K562 (cell line): ENCODE results near the gene CCT3. TPM values are rescaled to one million over a fixed set of nuclear protein-coding genes. Genes with fewer than 3 reads are reported as not detected.

Experiments used
- ARNT ChIP-seq, 2 experiments: fragments of 450-650 bp; IDR thresholded peaks; 2 replicates each; pipeline ENCODE4 v1.6.1; 2016; ENCODE audit warnings: mild to moderate bottlenecking in 1 of 2
- CAMTA2 ChIP-seq: fragments of 250-450 bp; sonication (Bioruptor Pico); conservative IDR thresholded peaks from 2 replicates; pipeline ENCODE4 v1.5.1; 2022
- CEBPB ChIP-seq: fragments of 450-650 bp; IDR thresholded peaks from 2 replicates; pipeline ENCODE4 v1.6.1; 2016; ENCODE audit warnings: missing genetic modification characterization, missing compliant biosample characterization
- CHD2 ChIP-seq: IDR thresholded peaks from 2 replicates; pipeline ENCODE4 v1.6.1; 2011; ENCODE audit warnings: low read depth, low read length
- CREBBP ChIP-seq: IDR thresholded peaks from one replicate; pipeline ENCODE4 v1.6.1; 2012; ENCODE audit warnings: low read depth, mild to moderate bottlenecking, control low read depth, inconsistent platforms, low read length
- EP400 ChIP-seq: fragments of 450-650 bp; IDR thresholded peaks from 2 replicates; pipeline ENCODE4 v1.6.1; 2017; ENCODE audit warnings: antibody characterized with exemption, mild to moderate bottlenecking, moderate library complexity
- FOXJ2 ChIP-seq: fragments of 200-800 bp; sonication (Bioruptor generic); IDR thresholded peaks from 2 replicates; pipeline ENCODE4 v1.6.1; 2016; ENCODE audit warnings: missing genetic modification characterization, missing compliant biosample characterization
- GATAD2A ChIP-seq: fragments of 450-650 bp; IDR thresholded peaks from 2 replicates; pipeline ENCODE4 v1.6.1; 2017
- GTF2F1 ChIP-seq: IDR thresholded peaks from 2 replicates; pipeline ENCODE4 v1.6.1; 2011; ENCODE audit warnings: low read depth, low read length, improper control_type of control experiment
- ILK ChIP-seq: fragments of 450-650 bp; IDR thresholded peaks from 2 replicates; pipeline ENCODE4 v1.6.1; 2016; ENCODE audit warnings: missing genetic modification characterization, low read depth, mild to moderate bottlenecking, missing compliant biosample characterization, moderate library complexity, borderline replicate concordance
- KDM1A ChIP-seq, 2 experiments: fragments of 450-650 bp; IDR thresholded peaks; 2 replicates each; pipeline ENCODE4 v1.6.1; 2016; ENCODE audit warnings: mild to moderate bottlenecking in 2 of 2
- MBD2 ChIP-seq: sonication (generic); IDR thresholded peaks from 2 replicates; pipeline ENCODE4 v1.6.1; 2016; ENCODE audit warnings: low read depth, borderline replicate concordance
- MTA3 ChIP-seq: fragments of 450-650 bp; formaldehyde crosslinking; IDR thresholded peaks from 2 replicates; pipeline ENCODE4 v1.6.1; 2017; ENCODE audit warnings: mild to moderate bottlenecking, borderline replicate concordance
- NFIC ChIP-seq: fragments of 450-650 bp; IDR thresholded peaks from 2 replicates; pipeline ENCODE4 v1.6.1; 2017; ENCODE audit warnings: mild to moderate bottlenecking, inconsistent platforms
- NFIX ChIP-seq: fragments of 250-450 bp; sonication (Bioruptor Pico); IDR thresholded peaks from 2 replicates; pipeline ENCODE4 v1.4.0; 2020; ENCODE audit warnings: low read depth, mild to moderate bottlenecking, moderate library complexity
- NR2C2 ChIP-seq, 2 experiments: fragments of 200-800 bp in 1 of 2; sonication (Bioruptor generic) in 1 of 2; sonication (generic) in 1 of 2; formaldehyde crosslinking in 1 of 2; IDR thresholded peaks; 2 replicates each; pipeline versions ENCODE4 v1.6.1 to v1.8.0; 2016 to 2022; ENCODE audit warnings: mild to moderate bottlenecking in 1 of 2, missing compliant biosample characterization in 1 of 2, missing genetic modification characterization in 1 of 2, missing genetic modification reagents in 1 of 2
- SUPT5H ChIP-seq: fragments of 450-650 bp; IDR thresholded peaks from 2 replicates; pipeline ENCODE4 v1.6.1; 2016
- TAL1 ChIP-seq: fragments of 450-650 bp; IDR thresholded peaks from 2 replicates; pipeline ENCODE4 v1.6.1; 2016; ENCODE audit warnings: mild to moderate bottlenecking
- ZNF584 ChIP-seq: fragments of 200-800 bp; sonication (Bioruptor generic); IDR thresholded peaks from 2 replicates; pipeline ENCODE4 v1.6.1; 2016; ENCODE audit warnings: low read depth, mild to moderate bottlenecking, missing genetic modification characterization, missing compliant biosample characterization
- polyA plus RNA-seq, 8 experiments: library from polyadenylated mRNA; depleted of rRNA in 4 of 8; stranded (reverse) in 5 of 8; unstranded in 3 of 8; fragments of >200 nt; fragmentation: Nextera tagmentation in 2 of 8; fragmentation: Illumina TruSeq in 1 of 8; extraction: Ambion mirVana in 2 of 8; extraction: Trizol in 1 of 8; gene quantifications; 2 replicates each; pipeline versions ENCODE4 v1.2.1 to v1.2.3, GENCODE V29; 2011 to 2014; ENCODE audit warnings: inconsistent platforms in 1 of 8, missing spikeins in 1 of 8
- total RNA-seq, 7 experiments: library from RNA; depleted of rRNA in 6 of 7; stranded (reverse); fragments of >200 nt in 6 of 7; fragmentation: Illumina TruSeq in 2 of 7; extraction: Trizol in 2 of 7; gene quantifications; 2 replicates each; pipeline versions ENCODE4 v1.2.1 to v1.2.3, GENCODE V29; 2011 to 2021; ENCODE audit warnings: low replicate concordance in 1 of 7
- TF ChIP-seq, protein P1 (sequence below), 2 experiments: IDR thresholded peaks; 2 replicates each; pipeline ENCODE4 v1.6.1; 2011; ENCODE audit warnings: borderline replicate concordance in 1 of 2, control low read depth in 1 of 2, low read depth in 1 of 2, low read length in 1 of 2, mild to moderate bottlenecking in 1 of 2, mixed read lengths in 1 of 2, moderate library complexity in 1 of 2; ENCODE audit not compliant: insufficient read depth in 1 of 2, insufficient read length in 1 of 2, poor library complexity in 1 of 2, severe bottlenecking in 1 of 2; ENCODE audit errors: extremely low read depth in 1 of 2
- TF ChIP-seq, protein P2 (sequence below): sonication (generic); formaldehyde crosslinking; IDR thresholded peaks from 2 replicates; pipeline ENCODE4 v1.8.0; 2022; ENCODE audit warnings: missing genetic modification reagents, mild to moderate bottlenecking, moderate library complexity, borderline replicate concordance
- TF ChIP-seq, protein P3 (sequence below): fragments of 250-450 bp; sonication (Bioruptor Pico); IDR thresholded peaks from 2 replicates; pipeline ENCODE4 v1.8.0; 2022; ENCODE audit warnings: moderate library complexity, mild to moderate bottlenecking, inconsistent platforms

Gene CCT3
- total and polyA plus RNA-seq, 9 of the 15 experiments (the other 6 are each of a cell fraction or from before 2014, with no cell fraction given) = 475 to 1,167 (median 610) TPM

DNA sequence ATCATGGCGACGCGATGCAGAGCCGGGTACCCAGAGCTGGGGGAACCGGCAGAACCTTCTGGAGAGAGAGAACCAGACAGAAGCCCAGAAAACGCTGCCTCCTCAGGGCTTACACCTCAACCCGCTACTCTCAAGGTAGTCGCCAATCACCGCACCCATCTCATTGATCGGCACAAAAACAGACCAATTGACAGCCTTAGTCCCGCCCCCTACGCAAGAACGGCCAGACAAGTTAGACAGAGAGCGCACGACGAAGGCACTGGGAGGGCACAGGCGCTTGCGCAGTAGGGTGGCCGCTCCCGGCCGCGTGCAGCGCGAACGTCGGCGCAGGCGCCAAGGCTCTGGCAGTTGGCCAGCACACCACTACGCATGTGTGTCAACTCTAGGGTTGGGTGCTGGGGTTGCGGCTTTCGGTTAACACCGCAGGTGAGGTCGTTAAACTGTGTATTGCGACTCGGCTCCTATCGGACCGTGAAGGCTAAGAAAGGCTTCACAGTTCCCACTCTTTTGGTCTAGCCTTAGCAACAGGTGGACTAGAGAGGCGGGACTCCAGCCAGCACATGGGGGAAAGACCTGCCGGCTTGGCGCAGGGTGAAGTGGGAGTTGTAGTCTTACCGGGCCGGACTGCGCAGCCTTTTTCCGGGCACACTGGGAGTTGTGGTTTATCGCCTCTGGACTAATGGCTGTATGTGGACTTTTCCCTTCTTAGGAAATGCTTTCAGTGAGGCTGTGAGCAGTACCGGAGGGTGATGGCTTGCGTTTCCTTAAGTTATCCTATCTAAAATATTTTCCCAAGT lies at the start of gene CCT3, which contains the start of gene TSACC (continued):
- TF ChIP-seq KDM1A (IDR thresholded peaks at IDR 0.05) (no peak), TAL1 (no peak), NR2C2 (CRISPR knock-in tag; IDR thresholded peaks at IDR 0.05) (0 out of 2 replicates have a peak, but pooled peaks have one; percentile 47), NR2C2 (tag; IDR thresholded peaks at IDR 0.05) (peak; percentile 92), ARNT (IDR thresholded peaks at IDR 0.05) (0 out of 4 replicates have a peak, but pooled peaks of 1 of the 2 experiments have one; percentile 8), MBD2 (peak; percentile 98), CAMTA2 (no peak), GATAD2A (no peak), NFIX (CRISPR knock-in tag) (peak; percentile 59; the same call in 1 of the 2 replicates), CHD2 (peak; percentile 86), MTA3 (0 out of 2 replicates have a peak, but pooled peaks have one; percentile 65), ILK (tag) (no peak), EP400 (peak; percentile 97), GTF2F1 (no peak), ZNF584 (CRISPR knock-in tag) (0 out of 2 replicates have a peak, but pooled peaks have one; percentile 37), FOXJ2 (tag) (peak; percentile 46; the same call in 1 of the 2 replicates), NFIC (peak; percentile 99), SUPT5H (peak; percentile 94), CREBBP (no peak), CEBPB (no peak)
- TF ChIP-seq, protein P1, sequence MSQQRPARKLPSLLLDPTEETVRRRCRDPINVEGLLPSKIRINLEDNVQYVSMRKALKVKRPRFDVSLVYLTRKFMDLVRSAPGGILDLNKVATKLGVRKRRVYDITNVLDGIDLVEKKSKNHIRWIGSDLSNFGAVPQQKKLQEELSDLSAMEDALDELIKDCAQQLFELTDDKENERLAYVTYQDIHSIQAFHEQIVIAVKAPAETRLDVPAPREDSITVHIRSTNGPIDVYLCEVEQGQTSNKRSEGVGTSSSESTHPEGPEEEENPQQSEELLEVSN (IDR thresholded peaks at IDR 0.05; ENCODE audit: borderline replicate concordance in 1 of 2, extremely low read depth in 1 of 2, insufficient read depth in 1 of 2, insufficient read length in 1 of 2, low read depth in 1 of 2, low read length in 1 of 2, poor library complexity in 1 of 2, severe bottlenecking in 1 of 2) = peak; percentile 74 to 75
- TF ChIP-seq, protein P2, sequence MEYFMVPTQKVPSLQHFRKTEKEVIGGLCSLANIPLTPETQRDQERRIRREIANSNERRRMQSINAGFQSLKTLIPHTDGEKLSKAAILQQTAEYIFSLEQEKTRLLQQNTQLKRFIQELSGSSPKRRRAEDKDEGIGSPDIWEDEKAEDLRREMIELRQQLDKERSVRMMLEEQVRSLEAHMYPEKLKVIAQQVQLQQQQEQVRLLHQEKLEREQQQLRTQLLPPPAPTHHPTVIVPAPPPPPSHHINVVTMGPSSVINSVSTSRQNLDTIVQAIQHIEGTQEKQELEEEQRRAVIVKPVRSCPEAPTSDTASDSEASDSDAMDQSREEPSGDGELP = peak; percentile 89
- TF ChIP-seq, protein P3, sequence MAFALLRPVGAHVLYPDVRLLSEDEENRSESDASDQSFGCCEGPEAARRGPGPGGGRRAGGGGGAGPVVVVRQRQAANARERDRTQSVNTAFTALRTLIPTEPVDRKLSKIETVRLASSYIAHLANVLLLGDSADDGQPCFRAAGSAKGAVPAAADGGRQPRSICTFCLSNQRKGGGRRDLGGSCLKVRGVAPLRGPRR (CRISPR knock-in tag) = no peak
